Fibroblast of lung (primary cell): ENCODE results near the gene USP7.

Source experiments
- EZH2 ChIP-seq: IDR thresholded peaks from 2 replicates; pipeline ENCODE4 v1.5.1; 2012; ENCODE audit warnings: low read length, control low read depth, mild to moderate bottlenecking; ENCODE audit errors: missing control alignments
- TF ChIP-seq, protein P1 (sequence below), 2 donors: IDR thresholded peaks in 1 of 2; conservative IDR thresholded peaks in 1 of 2; 1 replicate in 1 of 2; 2 replicates in 1 of 2; pipeline ENCODE4 v1.5.1; 2011 to 2012; ENCODE audit warnings: low read length in 2 of 2, control low read depth in 1 of 2, inconsistent platforms in 1 of 2, low read depth in 1 of 2, mild to moderate bottlenecking in 1 of 2

DNA sequence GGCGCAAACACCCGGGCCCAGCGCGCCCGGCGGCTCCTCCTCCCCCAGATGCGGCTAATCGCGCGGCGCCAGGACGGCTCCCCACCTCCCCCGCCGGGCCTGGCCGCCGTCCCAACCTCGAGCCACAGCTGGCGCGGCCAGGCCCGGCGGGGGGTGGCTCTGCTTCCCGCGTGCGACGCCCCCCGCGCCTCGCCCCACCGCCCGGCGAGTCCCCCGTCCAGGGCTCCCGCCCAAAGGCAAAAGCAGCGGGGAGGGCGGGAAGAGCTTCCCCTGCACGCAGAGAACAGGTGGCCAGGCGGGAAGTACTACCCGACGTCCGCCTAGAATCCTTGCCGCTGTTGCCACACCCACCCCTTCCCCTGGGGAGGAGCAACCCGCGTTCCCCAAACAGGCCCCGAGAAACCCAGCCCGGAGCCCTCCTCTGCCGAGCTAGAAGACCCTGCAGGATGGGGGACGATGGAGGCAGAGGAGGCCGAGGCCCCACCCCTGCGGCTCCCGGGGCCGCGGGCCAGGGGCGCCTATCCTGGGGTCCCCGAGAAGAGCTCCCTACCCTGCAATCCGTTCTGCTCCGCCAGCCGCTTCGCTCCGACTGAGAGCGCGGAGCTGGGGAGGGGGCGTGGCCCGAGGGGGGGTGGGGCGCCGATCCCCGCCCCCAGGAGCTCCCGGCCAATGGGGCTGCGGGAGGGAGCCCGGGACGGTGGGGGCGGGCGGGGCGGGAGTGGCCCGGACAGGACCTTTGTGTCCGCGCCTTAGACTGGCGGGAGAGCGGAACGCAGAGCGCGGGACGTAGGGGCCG, 95.1 kb downstream of the USP7 start, which contains the start of gene CARHSP1:
- TF ChIP-seq, protein P1, sequence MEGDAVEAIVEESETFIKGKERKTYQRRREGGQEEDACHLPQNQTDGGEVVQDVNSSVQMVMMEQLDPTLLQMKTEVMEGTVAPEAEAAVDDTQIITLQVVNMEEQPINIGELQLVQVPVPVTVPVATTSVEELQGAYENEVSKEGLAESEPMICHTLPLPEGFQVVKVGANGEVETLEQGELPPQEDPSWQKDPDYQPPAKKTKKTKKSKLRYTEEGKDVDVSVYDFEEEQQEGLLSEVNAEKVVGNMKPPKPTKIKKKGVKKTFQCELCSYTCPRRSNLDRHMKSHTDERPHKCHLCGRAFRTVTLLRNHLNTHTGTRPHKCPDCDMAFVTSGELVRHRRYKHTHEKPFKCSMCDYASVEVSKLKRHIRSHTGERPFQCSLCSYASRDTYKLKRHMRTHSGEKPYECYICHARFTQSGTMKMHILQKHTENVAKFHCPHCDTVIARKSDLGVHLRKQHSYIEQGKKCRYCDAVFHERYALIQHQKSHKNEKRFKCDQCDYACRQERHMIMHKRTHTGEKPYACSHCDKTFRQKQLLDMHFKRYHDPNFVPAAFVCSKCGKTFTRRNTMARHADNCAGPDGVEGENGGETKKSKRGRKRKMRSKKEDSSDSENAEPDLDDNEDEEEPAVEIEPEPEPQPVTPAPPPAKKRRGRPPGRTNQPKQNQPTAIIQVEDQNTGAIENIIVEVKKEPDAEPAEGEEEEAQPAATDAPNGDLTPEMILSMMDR (conservative IDR thresholded peaks at IDR 0.05 in 1 of 2, IDR thresholded peaks at IDR 0.05 in 1 of 2; ENCODE audit: low read depth in 1 of 2, low read length in 2 of 2): no peak
- no peak for TF ChIP-seq EZH2
